NB4 (cell line): ENCODE results near the gene ECT2.
"Not testable (repeated sequence)": the region's sequence is repeated elsewhere in the genome, so short reads cannot be mapped to it uniquely, and the experiment has no call there.

Source experiments
- DNase-seq: peaks from one replicate; pipeline ENCODE4 v3.0.0; 2010; ENCODE audit warnings: low read depth
- H3K4me3 ChIP-seq: one replicate; pipeline ENCODE4 v1.5.1; 2011; ENCODE audit warnings: mild to moderate bottlenecking, low read depth, low read length, moderate library complexity
- MYC ChIP-seq: IDR thresholded peaks from 2 replicates; pipeline ENCODE4 v1.6.1; 2011; ENCODE audit warnings: low read depth, low read length
- POLR2A ChIP-seq: IDR thresholded peaks from 2 replicates; pipeline ENCODE4 v1.6.1; 2011; ENCODE audit warnings: mild to moderate bottlenecking; ENCODE audit not compliant: insufficient read length; ENCODE audit errors: extremely low read depth
- TF ChIP-seq, protein P1 (sequence below): IDR thresholded peaks from 2 replicates; pipeline ENCODE4 v1.6.1; 2011; ENCODE audit warnings: low read depth, low read length
- TF ChIP-seq, protein P2 (sequence below): IDR thresholded peaks from one replicate; pipeline ENCODE4 v1.5.1; 2012; ENCODE audit warnings: low read depth, low read length

The ECT2 gene

DNA sequence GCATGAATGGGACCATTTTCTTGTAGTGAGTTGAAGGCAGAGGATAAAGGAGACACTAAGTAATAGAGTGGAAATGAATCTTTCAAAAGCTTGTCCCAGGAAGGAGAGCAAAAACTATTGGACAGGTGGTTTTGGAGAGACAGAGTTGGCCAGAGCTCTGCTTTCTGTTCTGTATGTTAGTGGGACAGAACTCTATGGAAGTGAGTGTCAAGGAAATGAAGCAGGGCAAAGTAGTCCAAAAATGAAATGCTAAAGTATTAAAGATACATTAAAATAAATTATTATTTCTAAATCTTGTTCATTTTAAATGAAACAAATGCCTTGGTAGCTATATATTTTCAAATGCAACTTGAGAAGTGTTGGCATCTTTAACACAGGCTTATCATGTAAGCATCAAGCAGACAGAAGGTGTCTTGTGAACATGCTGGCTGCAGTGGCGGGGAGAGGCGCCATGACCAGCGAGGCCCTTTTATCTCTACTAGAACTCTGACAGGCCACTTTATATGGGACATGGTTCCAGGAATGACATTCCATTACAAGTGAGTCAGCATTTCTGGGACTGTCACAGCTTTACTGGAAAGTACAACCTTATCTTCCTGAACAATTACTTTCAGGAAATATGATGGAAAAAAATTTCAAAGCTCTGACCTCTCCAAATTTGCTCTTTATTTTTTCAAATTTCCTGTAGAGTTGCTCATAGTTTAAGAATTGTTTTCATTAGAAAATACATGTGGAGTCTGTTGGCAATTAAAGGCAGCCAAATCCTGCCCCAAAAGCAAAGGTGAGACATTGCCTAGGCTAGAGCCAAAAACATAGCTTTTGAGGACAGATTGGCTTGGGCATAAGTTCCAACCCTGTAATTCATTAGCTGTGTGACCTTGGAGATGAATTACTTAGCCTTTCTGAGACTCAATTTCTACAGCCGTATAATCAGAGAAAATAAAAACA is 106.5 kb downstream of the ECT2 start:
- no peak for DNase-seq
- TF ChIP-seq, protein P1, sequence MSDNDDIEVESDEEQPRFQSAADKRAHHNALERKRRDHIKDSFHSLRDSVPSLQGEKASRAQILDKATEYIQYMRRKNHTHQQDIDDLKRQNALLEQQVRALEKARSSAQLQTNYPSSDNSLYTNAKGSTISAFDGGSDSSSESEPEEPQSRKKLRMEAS: no peak
- TF ChIP-seq POLR2A: no peak
- TF ChIP-seq, protein P2, sequence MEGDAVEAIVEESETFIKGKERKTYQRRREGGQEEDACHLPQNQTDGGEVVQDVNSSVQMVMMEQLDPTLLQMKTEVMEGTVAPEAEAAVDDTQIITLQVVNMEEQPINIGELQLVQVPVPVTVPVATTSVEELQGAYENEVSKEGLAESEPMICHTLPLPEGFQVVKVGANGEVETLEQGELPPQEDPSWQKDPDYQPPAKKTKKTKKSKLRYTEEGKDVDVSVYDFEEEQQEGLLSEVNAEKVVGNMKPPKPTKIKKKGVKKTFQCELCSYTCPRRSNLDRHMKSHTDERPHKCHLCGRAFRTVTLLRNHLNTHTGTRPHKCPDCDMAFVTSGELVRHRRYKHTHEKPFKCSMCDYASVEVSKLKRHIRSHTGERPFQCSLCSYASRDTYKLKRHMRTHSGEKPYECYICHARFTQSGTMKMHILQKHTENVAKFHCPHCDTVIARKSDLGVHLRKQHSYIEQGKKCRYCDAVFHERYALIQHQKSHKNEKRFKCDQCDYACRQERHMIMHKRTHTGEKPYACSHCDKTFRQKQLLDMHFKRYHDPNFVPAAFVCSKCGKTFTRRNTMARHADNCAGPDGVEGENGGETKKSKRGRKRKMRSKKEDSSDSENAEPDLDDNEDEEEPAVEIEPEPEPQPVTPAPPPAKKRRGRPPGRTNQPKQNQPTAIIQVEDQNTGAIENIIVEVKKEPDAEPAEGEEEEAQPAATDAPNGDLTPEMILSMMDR: no peak
- no peak for TF ChIP-seq MYC
- H3K4me3 ChIP-seq: no peak overlapping the region

DNA sequence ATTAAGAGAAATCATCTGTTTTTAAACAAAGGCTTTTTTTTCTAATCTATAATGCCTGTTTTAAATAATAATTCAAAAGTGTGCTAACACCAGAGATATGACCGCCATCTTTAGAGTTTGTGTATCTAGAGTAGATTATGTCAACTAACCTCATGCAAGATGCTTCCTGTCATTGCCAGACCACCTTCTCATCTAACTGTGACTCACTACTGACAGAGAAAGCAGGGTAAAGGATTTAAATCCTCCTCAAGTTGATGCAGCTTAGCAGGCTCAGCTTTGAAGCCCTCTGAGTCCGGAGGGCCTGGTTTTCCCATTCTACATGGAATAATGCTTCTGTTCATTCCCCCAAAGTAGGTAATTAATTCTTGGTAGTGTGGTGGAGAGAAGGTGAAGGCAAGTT is 108.5 kb downstream of the ECT2 start:
- H3K4me3 ChIP-seq: no peak overlapping the region
- TF ChIP-seq MYC (no peak), POLR2A (no peak)
- TF ChIP-seq, protein P2: no peak
- TF ChIP-seq, protein P1: no peak
- no peak for DNase-seq

DNA sequence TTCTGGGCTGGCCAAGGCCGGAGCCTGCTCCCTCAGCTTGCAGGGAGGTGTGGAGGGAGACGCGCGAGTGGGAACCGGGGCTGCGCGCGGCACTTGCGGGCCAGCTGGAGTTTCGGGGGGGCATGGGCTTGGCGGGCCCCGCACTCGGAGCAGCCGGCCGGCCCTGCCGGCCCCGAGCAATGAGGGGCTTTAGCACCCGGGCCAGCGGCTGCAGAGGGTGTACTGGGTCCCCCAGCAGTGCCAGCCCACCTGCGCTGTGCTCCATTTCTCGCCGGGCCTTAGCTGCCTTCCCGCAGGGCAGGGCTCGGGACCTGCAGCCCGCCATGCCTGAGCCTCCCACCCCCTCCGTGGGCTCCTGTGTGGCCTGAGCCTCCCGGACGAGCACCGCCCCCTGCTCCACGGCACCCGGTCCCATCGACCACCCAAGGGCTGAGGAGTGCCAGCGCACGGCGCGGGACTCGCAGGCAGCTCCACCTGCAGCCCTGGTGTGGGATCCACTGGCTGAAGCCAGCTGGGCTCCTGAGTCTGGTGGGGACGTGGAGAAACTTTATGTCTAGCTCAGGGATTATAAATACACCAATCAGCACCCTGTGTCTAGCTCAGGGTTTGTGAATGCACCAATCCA is 116.3 kb downstream of the ECT2 start:
- DNase-seq, H3K4me3 ChIP-seq: not testable (repeated sequence)

DNA sequence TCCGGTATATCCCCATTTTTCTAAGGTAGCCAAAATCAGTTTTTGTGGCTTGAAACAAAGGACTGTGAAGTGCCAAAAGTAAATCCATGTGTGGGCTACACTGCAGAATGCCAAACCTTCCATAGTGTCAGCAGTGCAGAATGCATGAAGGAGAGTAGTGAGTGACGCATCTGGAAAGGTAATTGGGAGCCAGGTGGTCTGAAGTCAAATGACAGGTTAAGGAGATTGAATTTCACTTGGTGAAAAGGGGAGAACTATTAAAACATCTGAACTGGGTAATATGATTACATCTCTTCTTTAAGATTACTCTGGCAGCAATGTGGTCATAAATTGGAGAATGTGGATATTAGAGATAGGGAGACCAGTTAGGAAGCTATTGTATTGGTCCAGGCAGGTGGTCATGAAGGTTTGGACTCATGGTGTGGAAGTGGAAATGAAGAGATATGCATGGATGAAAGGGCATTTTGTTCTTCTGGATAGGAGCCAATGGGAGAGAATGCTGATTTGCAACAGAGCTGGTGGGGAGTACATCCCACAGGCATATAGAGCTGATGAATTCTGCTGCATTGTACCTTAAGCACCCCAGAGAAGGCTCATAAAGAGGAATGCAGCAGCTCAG is 118.2 kb downstream of the ECT2 start:
- H3K4me3 ChIP-seq: no peak overlapping the region
- DNase-seq: no peak
- TF ChIP-seq POLR2A (no peak), MYC (no peak)
- TF ChIP-seq, protein P2: no peak
- TF ChIP-seq, protein P1: no peak

DNA sequence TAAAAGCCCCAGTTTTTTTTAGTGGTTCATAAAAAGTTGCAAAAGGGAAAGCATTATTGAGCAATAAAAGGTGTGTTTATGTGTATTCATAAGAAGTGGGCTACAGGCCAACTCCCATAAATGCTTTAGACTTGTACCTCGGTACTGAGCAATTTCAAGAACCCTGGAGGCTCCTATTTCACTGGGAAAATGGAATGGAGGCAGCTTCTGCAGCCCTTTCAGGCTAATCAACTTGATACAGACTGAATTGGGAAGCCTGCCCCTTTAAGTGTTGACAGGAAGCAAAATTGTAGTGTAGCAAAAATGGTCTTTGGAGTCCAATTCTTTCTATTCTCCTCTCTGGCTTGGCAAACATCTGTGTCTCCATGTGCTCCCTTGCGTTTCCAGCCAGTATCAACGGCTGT is 118.8 kb downstream of the ECT2 start:
- TF ChIP-seq MYC: no peak
- TF ChIP-seq, protein P2: no peak
- TF ChIP-seq, protein P1: no peak
- TF ChIP-seq POLR2A: no peak
- DNase-seq: no peak

DNA sequence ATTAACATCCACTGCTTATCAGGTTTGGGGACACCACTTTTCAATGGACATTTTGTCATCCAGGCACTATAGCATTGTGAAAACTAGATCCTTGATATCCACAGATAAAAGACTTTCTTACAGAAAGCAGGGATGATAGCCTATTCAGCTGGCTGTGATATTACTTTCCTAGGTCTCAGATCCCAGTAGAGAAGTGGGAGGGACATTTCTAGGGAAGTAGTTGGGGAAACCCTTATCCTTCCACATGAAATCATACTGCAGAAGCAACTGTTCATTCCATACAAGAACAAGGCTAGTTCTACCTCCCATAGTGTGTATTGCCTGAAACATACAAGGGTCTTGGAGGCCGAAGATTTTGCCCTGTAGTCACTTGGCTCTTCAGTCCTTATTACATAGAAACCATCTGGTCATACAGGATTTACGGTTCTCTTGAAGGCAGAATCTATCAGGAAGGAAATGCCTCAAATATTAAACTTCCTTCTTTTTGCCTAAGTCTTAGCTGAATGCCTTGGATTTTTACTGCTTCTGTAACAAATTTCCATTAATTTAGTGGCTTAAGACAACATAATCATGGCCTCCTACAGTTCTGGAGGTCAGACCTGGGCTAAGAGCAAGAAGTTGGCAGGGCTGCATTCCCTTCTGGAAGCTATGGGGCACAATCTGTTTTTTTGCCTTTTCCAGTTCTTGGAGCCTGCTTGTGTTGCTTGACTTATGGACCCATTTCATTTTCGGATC is 119.4 kb downstream of the ECT2 start:
- H3K4me3 ChIP-seq: no peak overlapping the region
- DNase-seq: no peak
- no peak for TF ChIP-seq MYC
- TF ChIP-seq, protein P1: no peak
- TF ChIP-seq, protein P2: no peak
- no peak for TF ChIP-seq POLR2A

More for the DNA sequence above, 118.8 kb downstream of the ECT2 start:
- no peak overlapping the region for H3K4me3 ChIP-seq
